Tibial artery (tissue), 4 donors: ENCODE measurements around the gene MAGI2.

Experiments used
- DNase-seq, 2 donors: peaks; one replicate each; pipeline ENCODE4 v3.0.0-alpha.2; 2019
- H3K27ac ChIP-seq, 2 donors: fragments of 200-600 bp; sonication (generic) in 1 of 2; 1 replicate in 1 of 2; 2 replicates in 1 of 2; pipeline ENCODE4 v1.5.1; 2018 to 2019; ENCODE audit warnings: mild to moderate bottlenecking in 1 of 2
- H3K27me3 ChIP-seq, 2 donors: fragments of 200-600 bp; sonication (generic) in 1 of 2; one replicate each; pipeline versions ENCODE4 v1.5.1 to v1.6.0; 2016 to 2019
- H3K36me3 ChIP-seq, 3 donors: fragments of 200-600 bp; sonication (generic) in 2 of 3; one replicate each; pipeline ENCODE4 v1.5.1; 2016 to 2019; ENCODE audit warnings: mild to moderate bottlenecking in 2 of 3
- H3K4me1 ChIP-seq, 4 donors: fragments of 200-600 bp; sonication (generic) in 2 of 4; 1 replicate in 3 of 4; 2 replicates in 1 of 4; pipeline ENCODE4 v1.5.1; 2016 to 2019
- H3K4me3 ChIP-seq, 2 donors: fragments of 200-600 bp; sonication (generic) in 1 of 2; 1 replicate in 1 of 2; 2 replicates in 1 of 2; pipeline ENCODE4 v1.5.1; 2018 to 2019; ENCODE audit warnings: mild to moderate bottlenecking in 2 of 2
- H3K9me3 ChIP-seq, 3 donors: fragments of 200-600 bp; sonication (generic) in 1 of 3; one replicate each; pipeline ENCODE4 v1.5.1; 2016 to 2019
- intact Hi-C: fragments of 100-400 bp; cut with DNase I; formaldehyde crosslinking; loops from one replicate; pipeline ENCODE4 v1.15.0; 2023; ENCODE audit warnings: low total_unique reads
- TF ChIP-seq, protein P1 (sequence below), 2 experiments: fragments of 200-600 bp in 1 of 2; fragments of 450-650 bp in 1 of 2; IDR thresholded peaks; one replicate each; pipeline ENCODE4 v1.5.1; 2017 to 2019; ENCODE audit warnings: antibody characterized with exemption in 2 of 2, mild to moderate bottlenecking in 1 of 2, moderate library complexity in 1 of 2

Gene MAGI2

DNA sequence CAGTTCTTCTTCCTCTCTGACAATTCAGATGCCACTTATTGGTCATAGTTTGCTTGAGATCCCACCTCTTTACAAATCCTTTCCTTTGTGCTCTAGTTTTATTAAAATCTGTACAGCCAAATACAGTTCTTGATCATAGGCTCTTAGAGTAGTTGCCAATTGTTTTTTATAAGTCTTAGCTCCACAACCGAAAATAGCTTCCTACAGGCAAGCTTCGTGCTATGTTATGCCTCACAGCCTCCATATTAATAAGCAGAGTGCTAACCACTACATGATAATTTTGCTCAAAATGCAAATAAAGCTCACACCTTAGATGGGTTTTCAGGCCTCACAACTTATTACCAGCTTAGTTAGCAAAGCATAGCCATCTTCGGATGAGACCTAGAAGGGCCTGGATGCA is 688.9 kb downstream of the MAGI2 start:
- no peaks in the 10 kb centered on the region for H3K27me3 ChIP-seq
- no peak overlapping the region for H3K27ac ChIP-seq
- no peaks in the 10 kb centered on the region for H3K36me3 ChIP-seq
- intact Hi-C loops = no loop called here
- TF ChIP-seq, protein P1, sequence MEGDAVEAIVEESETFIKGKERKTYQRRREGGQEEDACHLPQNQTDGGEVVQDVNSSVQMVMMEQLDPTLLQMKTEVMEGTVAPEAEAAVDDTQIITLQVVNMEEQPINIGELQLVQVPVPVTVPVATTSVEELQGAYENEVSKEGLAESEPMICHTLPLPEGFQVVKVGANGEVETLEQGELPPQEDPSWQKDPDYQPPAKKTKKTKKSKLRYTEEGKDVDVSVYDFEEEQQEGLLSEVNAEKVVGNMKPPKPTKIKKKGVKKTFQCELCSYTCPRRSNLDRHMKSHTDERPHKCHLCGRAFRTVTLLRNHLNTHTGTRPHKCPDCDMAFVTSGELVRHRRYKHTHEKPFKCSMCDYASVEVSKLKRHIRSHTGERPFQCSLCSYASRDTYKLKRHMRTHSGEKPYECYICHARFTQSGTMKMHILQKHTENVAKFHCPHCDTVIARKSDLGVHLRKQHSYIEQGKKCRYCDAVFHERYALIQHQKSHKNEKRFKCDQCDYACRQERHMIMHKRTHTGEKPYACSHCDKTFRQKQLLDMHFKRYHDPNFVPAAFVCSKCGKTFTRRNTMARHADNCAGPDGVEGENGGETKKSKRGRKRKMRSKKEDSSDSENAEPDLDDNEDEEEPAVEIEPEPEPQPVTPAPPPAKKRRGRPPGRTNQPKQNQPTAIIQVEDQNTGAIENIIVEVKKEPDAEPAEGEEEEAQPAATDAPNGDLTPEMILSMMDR (IDR thresholded peaks at IDR 0.05) = no peak
- H3K4me3 ChIP-seq = no peak overlapping the region
- DNase-seq = no peak
- no peaks in the 10 kb centered on the region for H3K9me3 ChIP-seq
- peaks cover 0 to 28% (median 0%) of the 10 kb centered on the region in 4 donors for H3K4me1 ChIP-seq

DNA sequence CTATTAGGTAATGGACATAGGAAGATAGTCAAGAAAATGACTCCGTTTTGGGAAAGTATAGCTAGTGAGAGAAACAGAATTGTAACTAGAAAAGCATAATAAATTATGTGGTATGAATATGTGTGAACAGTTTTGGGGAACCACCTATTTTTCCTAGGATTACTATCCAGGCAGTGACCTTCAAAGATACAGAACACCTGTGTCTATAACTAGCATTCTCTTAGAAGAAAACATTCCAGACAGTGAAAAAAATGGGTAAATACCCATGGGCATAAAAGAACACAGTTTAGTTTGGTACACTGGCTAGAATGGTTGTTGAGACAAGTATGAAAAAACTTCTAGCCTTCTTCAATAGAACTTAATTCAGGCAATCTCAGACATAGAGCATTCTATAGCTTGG is 690.8 kb downstream of the MAGI2 start:
- Histone ChIP-seq H3K36me3 (no peaks in the 10 kb centered on the region), H3K27ac (no peak overlapping the region), H3K9me3 (no peaks in the 10 kb centered on the region), H3K4me1 (peaks cover 0 to 22% (median 0%) of the 10 kb centered on the region in 4 donors), H3K4me3 (no peak overlapping the region), H3K27me3 (no peaks in the 10 kb centered on the region)
- TF ChIP-seq, protein P1 (IDR thresholded peaks at IDR 0.05) = no peak
- intact Hi-C loops = no loop called here
- no peak for DNase-seq

DNA sequence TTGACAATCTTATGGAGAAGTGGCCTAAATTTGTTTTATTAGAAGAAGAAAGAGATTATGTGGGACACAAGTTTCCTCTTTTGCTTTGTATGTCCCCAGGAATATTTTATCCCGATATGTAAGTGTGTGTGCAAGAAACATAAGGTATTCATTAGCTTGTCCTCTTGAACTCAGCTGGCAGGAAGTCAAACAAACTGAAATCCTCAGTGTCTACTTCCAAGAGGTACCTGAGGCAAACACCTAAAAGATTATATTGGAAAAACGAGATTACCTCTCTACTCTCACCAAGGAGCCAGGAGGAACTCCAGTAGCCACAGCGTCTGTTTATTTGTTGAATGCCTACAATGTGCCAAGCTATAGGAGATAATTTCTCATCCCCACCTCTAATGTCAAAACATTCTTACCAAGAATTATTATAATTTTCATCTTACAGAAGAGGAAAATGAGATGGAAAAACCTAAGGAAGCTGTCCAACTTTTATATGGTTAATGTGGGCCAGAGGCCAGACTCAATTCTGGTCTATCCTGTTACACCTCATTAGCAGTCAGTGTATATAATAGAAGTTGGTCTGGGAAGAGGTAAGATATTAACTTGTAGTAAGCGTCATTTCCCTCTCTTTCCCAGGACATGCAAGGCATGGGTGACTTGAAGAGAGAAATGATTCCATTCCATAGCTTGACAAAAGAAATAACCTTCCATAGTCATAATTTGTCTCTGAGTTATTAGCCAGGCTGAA is 692.7 kb downstream of the MAGI2 start:
- no peak for DNase-seq
- TF ChIP-seq, protein P1 (IDR thresholded peaks at IDR 0.05) = no peak
- intact Hi-C loops = no loop called here
- Histone ChIP-seq H3K27ac (no peak overlapping the region), H3K36me3 (no peaks in the 10 kb centered on the region), H3K27me3 (no peaks in the 10 kb centered on the region), H3K4me1 (peaks cover 0 to 15% (median 0%) of the 10 kb centered on the region in 4 donors), H3K4me3 (no peak overlapping the region), H3K9me3 (no peaks in the 10 kb centered on the region)

DNA sequence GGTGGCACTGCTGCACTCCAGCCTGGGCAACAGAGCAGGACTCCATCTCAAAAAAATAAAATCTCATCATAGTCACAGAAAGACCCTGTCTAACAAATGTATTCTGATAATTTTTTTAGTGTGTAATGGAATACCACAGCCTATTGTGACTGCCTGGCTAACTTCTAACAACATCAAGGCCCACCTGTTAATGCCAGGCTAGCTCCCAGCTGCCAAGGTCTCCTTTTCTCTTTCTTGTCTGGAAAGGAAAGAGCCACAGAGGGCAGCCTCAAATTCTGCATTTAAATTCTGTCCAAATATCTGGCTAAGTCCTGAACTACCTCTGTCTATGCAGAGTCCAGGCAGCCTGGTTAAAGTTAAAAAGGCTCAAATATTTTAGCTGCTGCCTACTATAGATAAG is 700.9 kb downstream of the MAGI2 start:
- H3K4me1 ChIP-seq = no peaks in the 10 kb centered on the region
- no peak overlapping the region for H3K4me3 ChIP-seq
- TF ChIP-seq, protein P1 (IDR thresholded peaks at IDR 0.05) = no peak
- no peak for DNase-seq
- H3K36me3 ChIP-seq = no peaks in the 10 kb centered on the region
- peaks cover 0 to 5% (median 0%) of the 10 kb centered on the region in 3 donors for H3K9me3 ChIP-seq
- H3K27ac ChIP-seq = no peak overlapping the region
- no peaks in the 10 kb centered on the region for H3K27me3 ChIP-seq
- intact Hi-C loops = no loop called here

DNA sequence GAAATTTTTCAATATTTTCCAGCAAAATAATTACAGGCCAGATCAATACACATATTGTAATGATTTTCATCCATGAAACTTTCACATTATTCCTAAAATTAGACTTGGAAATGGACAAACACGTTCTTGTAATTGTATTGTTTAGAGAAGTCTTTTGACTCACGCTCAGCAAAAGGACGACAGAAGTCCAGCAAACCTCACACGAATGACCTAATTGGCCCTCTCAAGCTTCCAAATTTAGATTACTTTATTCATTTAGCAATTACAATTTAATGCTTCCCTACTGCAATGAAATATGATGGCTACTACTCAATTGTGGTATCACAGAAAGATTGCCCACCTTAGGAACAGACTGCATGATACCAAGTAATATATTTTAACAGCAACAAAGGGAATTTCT is 702.2 kb downstream of the MAGI2 start:
- DNase-seq = no peak
- Histone ChIP-seq H3K36me3 (no peaks in the 10 kb centered on the region), H3K4me3 (no peak overlapping the region), H3K4me1 (peaks cover 0 to 3% (median 0%) of the 10 kb centered on the region in 4 donors), H3K27ac (no peak overlapping the region), H3K9me3 (peaks cover 0 to 5% (median 0%) of the 10 kb centered on the region in 3 donors), H3K27me3 (no peaks in the 10 kb centered on the region)
- TF ChIP-seq, protein P1 (IDR thresholded peaks at IDR 0.05) = no peak
- intact Hi-C loops = no loop called here
